OCI-LY1 (cell line): ENCODE data around the gene CCNDBP1.

Experiments
- EZH2 ChIP-seq: fragments of 200-600 bp; sonication (generic), shearing (Covaris generic); IDR thresholded peaks from 2 replicates; pipeline ENCODE4 v1.8.0; 2017; ENCODE audit warnings: borderline replicate concordance, mixed run types, mild to moderate bottlenecking, antibody characterized with exemption, low read length, moderate library complexity, mixed read lengths
- TF ChIP-seq, protein P1 (sequence below): fragments of 200-600 bp; sonication (generic), shearing (Covaris generic); IDR thresholded peaks from 2 replicates; pipeline ENCODE4 v1.5.1; 2017; ENCODE audit warnings: mild to moderate bottlenecking, antibody characterized with exemption, low read length, moderate library complexity, mixed read lengths

DNA sequence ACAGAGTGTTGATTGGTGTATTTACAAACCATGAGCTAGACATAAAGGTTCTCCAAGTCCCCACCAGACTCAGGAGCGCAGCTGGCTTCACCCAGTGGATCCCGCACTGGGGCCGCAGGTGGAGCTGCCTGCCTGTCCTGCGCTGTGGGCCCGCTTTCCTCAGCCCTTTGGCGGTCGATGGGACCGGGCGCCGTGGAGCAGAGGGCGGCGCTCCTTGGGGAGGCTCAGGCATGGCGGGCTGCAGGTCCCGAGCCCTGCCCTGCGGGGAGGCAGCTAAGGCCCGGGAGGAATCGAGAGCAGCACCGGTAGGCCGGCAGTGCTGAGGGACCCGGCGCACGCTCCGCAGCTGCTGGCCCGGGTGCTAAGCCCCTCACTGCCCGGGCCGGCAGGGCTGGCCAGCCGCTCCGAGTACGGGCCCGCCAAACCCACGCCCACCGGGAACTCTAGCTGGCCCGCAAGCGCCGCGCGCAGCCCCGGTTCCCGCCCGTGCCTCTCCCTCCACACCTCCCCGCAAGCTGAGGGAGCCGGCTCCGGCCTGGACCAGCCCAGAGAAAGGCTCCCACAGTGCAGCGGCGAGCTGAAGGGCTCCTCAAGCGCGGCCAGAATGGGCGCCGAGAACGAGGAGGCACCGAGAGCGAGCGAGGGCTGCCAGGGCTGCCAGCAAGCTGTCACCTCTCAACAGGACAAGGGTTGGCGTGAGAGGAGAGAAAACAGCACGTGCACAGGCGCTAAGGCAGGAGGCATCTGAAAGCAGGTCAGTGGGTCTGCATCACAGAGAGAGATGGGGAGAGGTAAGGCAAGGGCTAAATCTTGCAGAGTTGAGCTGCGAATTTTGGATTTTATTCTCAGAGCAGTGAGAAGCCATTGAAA is 41.5 kb downstream of the CCNDBP1 start:
- TF ChIP-seq, protein P1, sequence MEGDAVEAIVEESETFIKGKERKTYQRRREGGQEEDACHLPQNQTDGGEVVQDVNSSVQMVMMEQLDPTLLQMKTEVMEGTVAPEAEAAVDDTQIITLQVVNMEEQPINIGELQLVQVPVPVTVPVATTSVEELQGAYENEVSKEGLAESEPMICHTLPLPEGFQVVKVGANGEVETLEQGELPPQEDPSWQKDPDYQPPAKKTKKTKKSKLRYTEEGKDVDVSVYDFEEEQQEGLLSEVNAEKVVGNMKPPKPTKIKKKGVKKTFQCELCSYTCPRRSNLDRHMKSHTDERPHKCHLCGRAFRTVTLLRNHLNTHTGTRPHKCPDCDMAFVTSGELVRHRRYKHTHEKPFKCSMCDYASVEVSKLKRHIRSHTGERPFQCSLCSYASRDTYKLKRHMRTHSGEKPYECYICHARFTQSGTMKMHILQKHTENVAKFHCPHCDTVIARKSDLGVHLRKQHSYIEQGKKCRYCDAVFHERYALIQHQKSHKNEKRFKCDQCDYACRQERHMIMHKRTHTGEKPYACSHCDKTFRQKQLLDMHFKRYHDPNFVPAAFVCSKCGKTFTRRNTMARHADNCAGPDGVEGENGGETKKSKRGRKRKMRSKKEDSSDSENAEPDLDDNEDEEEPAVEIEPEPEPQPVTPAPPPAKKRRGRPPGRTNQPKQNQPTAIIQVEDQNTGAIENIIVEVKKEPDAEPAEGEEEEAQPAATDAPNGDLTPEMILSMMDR = no peak
- no peak for TF ChIP-seq EZH2
